ENCODE measurements around the gene RACGAP1. TPM values are rescaled to one million over a fixed set of nuclear protein-coding genes. Genes with fewer than 3 reads are reported as not detected.

The RACGAP1 gene
- total RNA-seq, 1 donor from 2014 or later: 18.8 TPM

- peaks cover 20% of the 10 kb centered on the region for H3K4me1 ChIP-seq (ENCODE audit: insufficient read depth, low read length)
- Mint-ChIP-seq H3K27ac (ENCODE audit: unreplicated experiment) (peak overlapping the region; percentile 6), H3K9me3 (ENCODE audit: unreplicated experiment) (peaks cover 3% of the 10 kb centered on the region), H3K27me3 (ENCODE audit: low read depth, unreplicated experiment) (peaks cover 51% of the 10 kb centered on the region), H3K36me3 (ENCODE audit: low read depth, unreplicated experiment) (peaks cover 23% of the 10 kb centered on the region), H3K4me3 (ENCODE audit: unreplicated experiment) (peak overlapping the region; percentile 34), H3K4me1 (ENCODE audit: low read depth, unreplicated experiment) (peaks cover 21% of the 10 kb centered on the region)
- H2AFZ ChIP-seq (ENCODE audit: low read depth, low read length): no peak overlapping the region
- no peaks in the 10 kb centered on the region for H3K9me3 ChIP-seq (ENCODE audit: insufficient read depth, low read depth, low read length)
- DNase-seq (ENCODE audit: low read depth) (peak; percentile 20), FAIRE-seq (no peak)
- H3K9ac ChIP-seq (ENCODE audit: low read length): no peak overlapping the region
- no peak overlapping the region for H3K27ac ChIP-seq (ENCODE audit: low read depth, low read length)
- H3K4me3 ChIP-seq (ENCODE audit: insufficient read depth, low read depth, low read length): no peak overlapping the region
- H3K4me2 ChIP-seq (ENCODE audit: low read length): peak overlapping the region; percentile 40
- H3K27me3 ChIP-seq (ENCODE audit: insufficient read depth, low read length): peaks cover 6% of the 10 kb centered on the region
- H4K20me1 ChIP-seq (ENCODE audit: insufficient read depth, low read length): peaks cover 5% of the 10 kb centered on the region
- no peaks in the 10 kb centered on the region for H3K79me2 ChIP-seq (ENCODE audit: insufficient read depth, low read length)
- no peak for TF ChIP-seq CTCF (IDR thresholded peaks at IDR 0.05; ENCODE audit: insufficient read depth, low read depth, low read length)
- no peak for TF ChIP-seq EZH2 (IDR thresholded peaks at IDR 0.05; ENCODE audit: insufficient read depth, low read length)
- no peaks in the 10 kb centered on the region for H3K36me3 ChIP-seq (ENCODE audit: insufficient read depth, low read length)
These were observed 34.3 kb upstream of the RACGAP1 start for GRCh38 chr12:50059440-50060119.

GRCh38 chr12:50058743-50059312, 33.5 kb upstream of the RACGAP1 start:
- no peaks in the 10 kb centered on the region for H3K79me2 ChIP-seq (ENCODE audit: insufficient read depth, low read length)
- no peak for TF ChIP-seq EZH2 (IDR thresholded peaks at IDR 0.05; ENCODE audit: insufficient read depth, low read length)
- no peak for TF ChIP-seq CTCF (IDR thresholded peaks at IDR 0.05; ENCODE audit: insufficient read depth, low read depth, low read length)
- H3K9ac ChIP-seq (ENCODE audit: low read length): no peak overlapping the region
- peaks cover 3% of the 10 kb centered on the region for H3K9me3 Mint-ChIP-seq (ENCODE audit: unreplicated experiment)
- FAIRE-seq (no peak), DNase-seq (ENCODE audit: low read depth) (no peak)
- H3K4me1 ChIP-seq (ENCODE audit: insufficient read depth, low read length): peaks cover 20% of the 10 kb centered on the region
- H3K4me3 ChIP-seq (ENCODE audit: insufficient read depth, low read depth, low read length): no peak overlapping the region
- peaks cover 5% of the 10 kb centered on the region for H4K20me1 ChIP-seq (ENCODE audit: insufficient read depth, low read length)
- no peaks in the 10 kb centered on the region for H3K9me3 ChIP-seq (ENCODE audit: insufficient read depth, low read depth, low read length)
- no peaks in the 10 kb centered on the region for H3K36me3 ChIP-seq (ENCODE audit: insufficient read depth, low read length)
- no peak overlapping the region for H3K27ac Mint-ChIP-seq (ENCODE audit: unreplicated experiment)
- H3K4me1 Mint-ChIP-seq (ENCODE audit: low read depth, unreplicated experiment): peaks cover 21% of the 10 kb centered on the region
- H3K4me3 Mint-ChIP-seq (ENCODE audit: unreplicated experiment): peak overlapping the region; percentile 74
- peaks cover 50% of the 10 kb centered on the region for H3K27me3 Mint-ChIP-seq (ENCODE audit: low read depth, unreplicated experiment)
- H3K36me3 Mint-ChIP-seq (ENCODE audit: low read depth, unreplicated experiment): peaks cover 23% of the 10 kb centered on the region
- H3K27me3 ChIP-seq (ENCODE audit: insufficient read depth, low read length): peaks cover 6% of the 10 kb centered on the region
- H3K4me2 ChIP-seq (ENCODE audit: low read length): no peak overlapping the region
- H2AFZ ChIP-seq (ENCODE audit: low read depth, low read length): no peak overlapping the region
- no peak overlapping the region for H3K27ac ChIP-seq (ENCODE audit: low read depth, low read length)

Data from astrocyte (in vitro differentiated cells and primary cell).